Measurements from ENCODE around the gene ADD3.

- no peak for TF ChIP-seq POLR2A (IDR thresholded peaks at IDR 0.05)
- TF ChIP-seq CTCF (IDR thresholded peaks at IDR 0.05), result no peak
Measured at GRCh38 chr10:110163841-110164240, 156.1 kb downstream of the ADD3 start.
